SK-N-MC (cell line): ENCODE results near the gene ZCCHC3.

Experiments used
- DNase-seq: peaks from one replicate; pipeline ENCODE4 v3.0.0-alpha.2; 2011; ENCODE audit warnings: low read depth, low spot score
- H3K27ac ChIP-seq: fragments of 200-600 bp; sonication (generic); 2 replicates; pipeline ENCODE4 v1.5.1; 2016; ENCODE audit warnings: mixed run types
- H3K36me3 ChIP-seq: fragments of 200-600 bp; sonication (generic); 2 replicates; pipeline ENCODE4 v1.6.1; 2017; ENCODE audit warnings: antibody characterized with exemption, low read length, mixed read lengths; ENCODE audit not compliant: insufficient read depth
- H3K4me3 ChIP-seq: fragments of 200-600 bp; sonication (generic); 2 replicates; pipeline ENCODE4 v1.5.1; 2016
- H3K9ac ChIP-seq: fragments of 200-600 bp; sonication (generic); 2 replicates; pipeline ENCODE4 v1.8.0; 2017; ENCODE audit warnings: mixed run types, mixed read lengths; ENCODE audit not compliant: insufficient read length
- H3K9me3 ChIP-seq: fragments of 200-600 bp; sonication (generic); 2 replicates; pipeline ENCODE4 v1.6.1; 2017; ENCODE audit warnings: low read depth, mild to moderate bottlenecking, antibody characterized with exemption, low read length, moderate library complexity, mixed read lengths
- EZH2 ChIP-seq: fragments of 200-600 bp; sonication (generic); IDR thresholded peaks from one replicate; pipeline ENCODE4 v1.6.1; 2017; ENCODE audit warnings: antibody characterized with exemption
- FOXP2 ChIP-seq: optimal IDR thresholded peaks from 2 replicates; pipeline ENCODE3; 2011; ENCODE audit warnings: mild to moderate bottlenecking, moderate library complexity; ENCODE audit not compliant: insufficient read depth; ENCODE audit errors: extremely low read length, control extremely low read depth
- POLR2AphosphoS5 ChIP-seq: IDR thresholded peaks from 2 replicates; pipeline ENCODE4 v1.6.1; 2012; ENCODE audit warnings: mild to moderate bottlenecking, low read depth, low read length, borderline replicate concordance

The ZCCHC3 gene

DNA sequence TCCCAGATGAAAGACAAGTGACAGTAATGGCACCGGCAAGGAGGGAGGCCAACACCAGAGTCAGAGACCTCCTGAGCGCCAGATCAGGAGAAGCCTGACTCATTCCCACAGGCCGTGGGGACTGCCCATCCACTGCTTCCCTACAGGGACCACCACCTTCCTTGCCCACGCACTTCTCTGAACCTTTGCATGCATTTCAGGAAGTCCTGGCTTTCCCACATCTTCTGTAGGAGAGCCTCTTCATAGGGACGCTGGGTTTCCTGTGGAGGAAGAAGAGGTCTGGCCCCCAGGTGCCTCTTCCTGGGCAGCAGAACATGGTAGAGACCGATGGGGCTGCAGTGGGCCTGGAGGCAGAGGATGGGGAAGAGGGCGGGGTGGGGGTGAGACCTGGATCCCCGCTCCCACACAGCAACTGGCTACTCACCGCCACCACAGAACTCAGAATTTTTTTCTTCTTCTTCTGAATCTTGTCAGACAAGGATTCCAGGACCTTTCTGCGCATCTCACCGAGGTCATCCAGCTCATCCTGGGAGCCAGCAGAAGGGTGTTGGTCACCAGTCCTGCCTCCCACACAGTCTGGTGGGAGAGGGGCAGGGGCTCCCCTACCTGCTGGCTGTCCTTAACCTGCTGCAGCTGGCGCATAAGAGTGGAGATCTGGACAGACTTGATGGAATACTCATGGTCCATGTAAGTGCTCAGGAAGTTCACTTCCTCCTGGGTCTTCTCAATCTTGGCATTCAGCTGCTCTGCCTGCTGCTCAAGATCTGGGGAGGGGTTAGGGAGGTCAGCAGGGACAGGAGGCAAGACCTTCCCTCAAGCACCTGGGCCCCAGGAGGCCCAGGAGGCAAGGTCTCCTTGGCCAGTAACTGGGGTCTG is 20.5 kb upstream of the ZCCHC3 start:
- Histone ChIP-seq H3K9me3 (no peaks in the 10 kb centered on the region), H3K9ac (no peak overlapping the region), H3K27ac (no peak overlapping the region), H3K36me3 (no peaks in the 10 kb centered on the region; the same call in 1 of the 2 replicates), H3K4me3 (no peak overlapping the region)
- DNase-seq, result no peak
- no peak for TF ChIP-seq POLR2AphosphoS5
- no peak for TF ChIP-seq EZH2
- no peak for TF ChIP-seq FOXP2

DNA sequence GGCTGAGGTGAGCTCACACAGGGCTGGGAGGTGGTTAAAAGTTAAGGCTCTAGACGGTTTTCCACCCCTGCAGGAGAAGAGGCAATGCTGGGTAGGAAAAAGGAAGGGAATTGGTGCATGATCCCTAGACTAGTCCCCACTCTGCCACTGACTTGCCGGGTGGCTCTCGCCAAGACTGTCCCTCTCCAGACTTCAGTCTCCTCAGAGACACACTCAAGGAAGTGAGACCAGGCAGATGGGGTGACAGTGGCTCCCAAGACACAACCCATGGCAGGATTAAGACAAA is 19.9 kb upstream of the ZCCHC3 start:
- no peak for TF ChIP-seq FOXP2
- no peak for TF ChIP-seq POLR2AphosphoS5
- no peak for TF ChIP-seq EZH2
- no peak overlapping the region for H3K4me3 ChIP-seq
- DNase-seq, result no peak
- H3K36me3 ChIP-seq, result no peaks in the 10 kb centered on the region; the same call in 1 of the 2 replicates
- no peaks in the 10 kb centered on the region for H3K9me3 ChIP-seq
- H3K27ac ChIP-seq, result no peak overlapping the region
- H3K9ac ChIP-seq, result no peak overlapping the region

DNA sequence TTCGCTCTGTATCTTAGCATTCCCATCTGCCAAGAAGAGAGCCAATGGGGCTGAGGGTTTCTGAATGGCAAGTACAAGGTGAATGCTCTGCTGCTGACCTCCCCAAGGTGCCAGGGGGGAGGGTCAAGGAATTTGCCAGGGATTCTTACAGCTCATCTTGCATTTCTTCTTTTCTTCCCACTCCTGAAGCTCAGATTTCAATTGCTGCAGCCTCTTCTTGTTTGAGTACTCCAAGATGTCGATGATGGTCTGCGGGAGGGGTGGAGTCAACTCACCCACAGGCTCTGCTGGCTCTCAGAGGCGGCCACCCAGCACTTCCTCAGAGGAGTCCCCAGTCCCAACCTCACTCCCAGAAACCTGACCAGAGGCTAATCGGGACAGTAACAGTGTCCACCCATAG is 19.2 kb upstream of the ZCCHC3 start:
- Histone ChIP-seq H3K27ac (no peak overlapping the region), H3K4me3 (no peak overlapping the region), H3K36me3 (no peaks in the 10 kb centered on the region; the same call in 1 of the 2 replicates), H3K9ac (no peak overlapping the region), H3K9me3 (no peaks in the 10 kb centered on the region)
- DNase-seq, result no peak
- TF ChIP-seq FOXP2, result no peak
- no peak for TF ChIP-seq EZH2
- no peak for TF ChIP-seq POLR2AphosphoS5

DNA sequence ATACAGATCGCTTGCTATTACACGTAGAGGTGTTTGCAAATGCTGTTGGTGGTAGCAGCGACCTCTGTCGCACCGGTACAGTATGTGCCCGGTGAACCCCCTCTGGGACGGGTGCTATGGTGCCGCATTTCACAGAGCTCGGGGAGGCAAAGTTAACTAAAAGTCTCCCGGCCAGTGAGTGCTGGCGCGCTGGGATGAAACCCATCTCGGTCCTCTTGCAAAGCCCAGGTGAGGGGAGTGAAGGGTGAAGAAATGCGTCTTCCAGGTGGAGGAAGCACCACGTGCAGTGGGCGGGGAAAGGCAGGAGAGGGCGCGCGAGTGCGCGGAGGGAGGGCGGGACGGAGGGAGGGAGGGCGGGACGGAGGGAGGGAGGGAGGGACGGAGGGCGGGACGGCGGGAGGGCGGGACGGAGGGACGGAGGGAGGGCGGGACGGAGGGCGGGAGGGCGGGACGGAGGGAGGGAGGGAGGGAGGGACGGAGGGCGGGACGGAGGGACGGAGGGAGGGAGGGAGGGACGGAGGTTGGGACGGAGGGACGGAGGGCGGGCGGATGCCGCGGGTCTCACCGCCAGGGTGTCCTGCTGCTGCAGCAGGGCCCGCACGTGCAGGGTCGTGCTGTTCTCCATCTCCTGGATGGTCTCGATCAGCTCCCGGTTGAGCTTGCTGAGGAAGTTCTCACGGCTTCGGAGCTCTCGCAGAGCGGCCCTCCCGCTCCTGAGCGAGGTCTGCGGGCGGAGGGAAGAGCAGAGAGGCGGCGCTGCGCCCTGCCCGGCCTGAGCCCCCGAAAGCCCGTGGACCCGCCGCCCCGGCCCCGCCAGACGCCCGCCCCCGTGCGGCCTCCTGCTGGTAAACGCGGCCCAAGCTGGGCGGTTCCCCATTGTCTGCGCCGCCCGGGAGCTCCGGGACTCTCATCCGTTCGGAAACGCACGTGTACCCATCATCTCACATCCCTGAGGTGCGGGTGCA is 18.5 kb upstream of the ZCCHC3 start:
- Histone ChIP-seq H3K9ac (no peak overlapping the region), H3K27ac (no peak overlapping the region), H3K36me3 (no peaks in the 10 kb centered on the region; the same call in 1 of the 2 replicates), H3K9me3 (no peaks in the 10 kb centered on the region), H3K4me3 (no peak overlapping the region)
- DNase-seq, result no peak
- TF ChIP-seq FOXP2 (no peak), EZH2 (no peak), POLR2AphosphoS5 (no peak)

DNA sequence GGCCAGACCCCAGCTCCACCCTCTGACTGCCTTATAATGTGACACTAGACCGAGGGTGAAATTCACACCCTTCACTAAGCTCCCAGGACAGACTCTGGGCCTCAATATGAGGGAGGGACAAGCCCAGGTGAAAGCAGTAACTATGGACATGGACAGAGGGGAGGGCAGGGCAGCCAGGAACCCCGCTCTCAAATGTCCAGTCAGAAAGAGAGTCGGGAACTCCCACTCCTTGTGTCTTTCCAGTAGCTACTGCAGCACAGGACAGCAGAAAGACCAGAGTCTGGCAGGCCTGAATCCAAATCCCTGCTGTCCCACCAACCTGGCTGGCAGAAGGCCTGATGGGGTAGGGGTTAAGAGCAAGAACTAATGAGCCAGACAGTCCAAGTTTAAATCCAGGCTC is 13.2 kb upstream of the ZCCHC3 start:
- Histone ChIP-seq H3K9me3 (no peaks in the 10 kb centered on the region), H3K27ac (no peak overlapping the region), H3K9ac (no peak overlapping the region), H3K36me3 (no peaks in the 10 kb centered on the region), H3K4me3 (no peak overlapping the region)
- no peak for DNase-seq
- no peak for TF ChIP-seq FOXP2
- no peak for TF ChIP-seq EZH2
- no peak for TF ChIP-seq POLR2AphosphoS5

DNA sequence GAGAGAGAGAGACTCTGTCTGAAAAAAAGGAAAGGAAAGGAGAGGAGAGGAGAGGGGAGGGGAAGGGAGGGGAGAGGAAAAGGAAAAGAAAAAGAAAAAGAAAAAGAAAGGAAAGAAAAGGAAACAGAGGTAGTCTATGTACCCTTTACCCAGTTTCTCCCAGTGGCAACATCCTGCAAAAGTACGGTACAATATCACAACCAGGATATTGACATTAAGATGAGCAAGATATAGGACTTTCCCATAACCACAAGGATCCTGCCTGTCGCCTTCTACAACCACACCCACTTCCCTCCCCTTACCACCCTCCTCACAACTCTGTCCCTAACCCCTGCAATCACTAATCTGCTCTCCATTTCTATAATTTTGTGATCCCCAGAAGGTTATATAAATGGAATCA is 10.9 kb upstream of the ZCCHC3 start:
- no peak overlapping the region for H3K4me3 ChIP-seq
- TF ChIP-seq EZH2 (no peak), POLR2AphosphoS5 (no peak), FOXP2 (no peak)
- H3K27ac ChIP-seq, result no peak overlapping the region

DNA sequence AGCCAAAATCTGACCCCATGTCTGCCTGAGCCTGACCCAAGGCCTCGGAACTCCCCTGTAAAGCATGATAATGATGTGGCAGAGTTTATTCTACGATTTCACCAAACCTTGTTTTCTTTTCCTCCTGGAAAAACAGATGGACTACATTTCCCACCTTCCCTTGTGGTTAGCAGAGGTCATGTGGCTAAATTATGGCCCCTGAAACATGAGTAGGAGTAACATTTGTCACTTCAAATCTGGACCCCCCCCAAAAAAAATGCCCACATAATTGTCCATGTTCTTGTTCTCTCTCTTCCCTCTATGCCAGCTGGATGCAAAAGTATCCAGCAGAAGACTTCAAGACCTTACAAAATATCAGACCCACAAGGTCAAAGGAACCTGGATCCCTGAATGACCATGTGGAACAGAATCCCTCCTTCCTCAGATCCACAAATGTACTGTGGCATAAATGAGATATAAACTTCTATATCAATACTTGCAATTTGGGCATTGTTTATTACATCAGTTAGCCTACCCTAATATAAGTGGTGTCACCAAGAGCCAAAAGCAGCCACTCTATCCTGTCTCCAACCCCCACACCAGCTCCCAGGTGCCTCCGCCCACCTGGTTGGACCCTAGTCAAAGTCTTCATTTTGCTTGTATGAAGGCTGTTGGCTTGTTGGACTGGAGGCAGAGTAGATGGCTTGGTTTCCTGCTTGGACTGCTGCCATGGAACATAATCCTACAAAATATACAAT is 8.2 kb upstream of the ZCCHC3 start:
- Histone ChIP-seq H3K9ac (no peak overlapping the region), H3K36me3 (no peaks in the 10 kb centered on the region), H3K9me3 (no peaks in the 10 kb centered on the region), H3K27ac (no peak overlapping the region), H3K4me3 (peak overlapping the region; percentile 95)
- TF ChIP-seq EZH2, result no peak
- TF ChIP-seq FOXP2, result no peak
- TF ChIP-seq POLR2AphosphoS5, result no peak
- no peak for DNase-seq

More for the DNA sequence above, 10.9 kb upstream of the ZCCHC3 start:
- Histone ChIP-seq H3K9ac (no peak overlapping the region), H3K36me3 (no peaks in the 10 kb centered on the region), H3K9me3 (no peaks in the 10 kb centered on the region)
- no peak for DNase-seq
